Liver (tissue), 9 donors: ENCODE data around the gene LHFPL6. TPM values are rescaled to one million over a fixed set of nuclear protein-coding genes. Genes with fewer than 3 reads are reported as not detected.

Experiments used
- DNase-seq: peaks from one replicate; pipeline ENCODE4 v3.0.0-alpha.2; 2017; ENCODE audit warnings: low spot score
- H3K27ac ChIP-seq, 2 donors: one replicate each; pipeline ENCODE4 v1.7.0; 2013; ENCODE audit warnings: inconsistent platforms in 2 of 2, low read length in 2 of 2, control low read depth in 1 of 2, low read depth in 1 of 2, mild to moderate bottlenecking in 1 of 2
- H3K27me3 ChIP-seq, 4 donors: one replicate each; pipeline versions ENCODE4 v1.6.1 to v1.7.0; 2013; ENCODE audit warnings: low read length in 3 of 4, inconsistent platforms in 1 of 4, mild to moderate bottlenecking in 1 of 4, moderate library complexity in 1 of 4; ENCODE audit not compliant: control insufficient read depth in 4 of 4, insufficient read depth in 4 of 4
- H3K36me3 ChIP-seq, 4 donors: one replicate each; pipeline versions ENCODE4 v1.6.1 to v1.7.0; 2013; ENCODE audit warnings: low read length in 3 of 4, mild to moderate bottlenecking in 3 of 4, low read depth in 1 of 4, moderate library complexity in 1 of 4; ENCODE audit not compliant: control insufficient read depth in 4 of 4, insufficient read depth in 3 of 4
- H3K4me1 ChIP-seq, 4 donors: one replicate each; pipeline versions ENCODE4 v1.6.1 to v1.7.0; 2013; ENCODE audit warnings: low read length in 3 of 4, mild to moderate bottlenecking in 3 of 4, moderate library complexity in 1 of 4; ENCODE audit not compliant: control insufficient read depth in 4 of 4, insufficient read depth in 4 of 4
- H3K4me3 ChIP-seq, 3 donors: one replicate each; pipeline versions ENCODE4 v1.6.1 to v1.7.0; 2013; ENCODE audit warnings: low read length in 3 of 3, control low read depth in 1 of 3, low read depth in 1 of 3, mild to moderate bottlenecking in 1 of 3
- H3K9ac ChIP-seq, 2 donors: one replicate each; pipeline ENCODE4 v1.7.0; 2013; ENCODE audit warnings: low read length in 2 of 2, mild to moderate bottlenecking in 2 of 2, moderate library complexity in 2 of 2, control low read depth in 1 of 2, low read depth in 1 of 2
- H3K9me3 ChIP-seq, 4 donors: one replicate each; pipeline versions ENCODE4 v1.6.1 to v1.7.0; 2013; ENCODE audit warnings: low read length in 3 of 4; ENCODE audit not compliant: control insufficient read depth in 4 of 4
- ATF3 ChIP-seq: IDR thresholded peaks from 2 replicates; pipeline ENCODE4 v1.6.1; 2016; ENCODE audit warnings: antibody characterized with exemption
- EGR1 ChIP-seq, 2 donors: IDR thresholded peaks; 2 replicates each; pipeline ENCODE4 v1.6.1; 2016 to 2018; ENCODE audit warnings: antibody characterized with exemption in 2 of 2, low read depth in 2 of 2
- FOXA1 ChIP-seq: IDR thresholded peaks from 2 replicates; pipeline ENCODE4 v1.6.1; 2016; ENCODE audit warnings: antibody characterized with exemption
- FOXA2 ChIP-seq: IDR thresholded peaks from 2 replicates; pipeline ENCODE4 v1.6.1; 2016; ENCODE audit warnings: antibody characterized with exemption
- GABPA ChIP-seq, 2 donors: IDR thresholded peaks in 1 of 2; conservative IDR thresholded peaks in 1 of 2; 2 replicates each; pipeline ENCODE4 v1.6.1; 2016; ENCODE audit warnings: antibody characterized with exemption in 2 of 2, mild to moderate bottlenecking in 1 of 2, moderate library complexity in 1 of 2
- HNF4A ChIP-seq, 2 donors: conservative IDR thresholded peaks; 2 replicates each; pipeline ENCODE4 v1.6.1; 2016; ENCODE audit warnings: antibody characterized with exemption in 2 of 2, mild to moderate bottlenecking in 2 of 2
- HNF4G ChIP-seq: IDR thresholded peaks from 2 replicates; pipeline ENCODE4 v1.6.1; 2016; ENCODE audit warnings: antibody characterized with exemption
- MAX ChIP-seq: IDR thresholded peaks from 2 replicates; pipeline ENCODE4 v1.6.1; 2016; ENCODE audit warnings: antibody characterized with exemption
- NR2F2 ChIP-seq: IDR thresholded peaks from 2 replicates; pipeline ENCODE4 v1.6.1; 2016; ENCODE audit warnings: antibody characterized with exemption
- RAD21 ChIP-seq, 2 donors: IDR thresholded peaks; 2 replicates each; pipeline ENCODE4 v1.6.1; 2016; ENCODE audit warnings: antibody characterized with exemption in 2 of 2, mild to moderate bottlenecking in 2 of 2
- RXRA ChIP-seq, 2 donors: IDR thresholded peaks; 2 replicates each; pipeline ENCODE4 v1.6.1; 2017 to 2018; ENCODE audit warnings: antibody characterized with exemption in 2 of 2, mild to moderate bottlenecking in 1 of 2
- SP1 ChIP-seq: IDR thresholded peaks from 2 replicates; pipeline ENCODE4 v1.6.1; 2018; ENCODE audit warnings: antibody characterized with exemption, mild to moderate bottlenecking
- TAF1 ChIP-seq: conservative IDR thresholded peaks from 2 replicates; pipeline ENCODE4 v1.6.1; 2016; ENCODE audit warnings: antibody characterized with exemption, mild to moderate bottlenecking
- YY1 ChIP-seq: IDR thresholded peaks from 2 replicates; pipeline ENCODE4 v1.6.1; 2016; ENCODE audit warnings: antibody characterized with exemption, mild to moderate bottlenecking
- WGBS: extraction: QIAGEN DNeasy Blood & Tissue Kit; methylation state at CpG from one replicate; pipeline ENCODE4 v1.1.7; 2013; 5-methylcytosine and 5-hydroxymethylcytosine counted together
- polyA plus RNA-seq, 2 donors: library from polyadenylated mRNA; stranded (reverse) in 1 of 2; unstranded in 1 of 2; fragments of 200-250 nt in 1 of 2; fragments of >200 nt in 1 of 2; fragmentation: Nextera tagmentation in 1 of 2; extraction: Ambion mirVana in 1 of 2; gene quantifications; one replicate each; pipeline versions ENCODE4 v1.2.1 to v1.2.3, GENCODE V29; 2013 to 2015
- total RNA-seq, 2 donors: library from RNA; depleted of rRNA; stranded (reverse); fragments of >200 nt; gene quantifications; one replicate each; pipeline ENCODE4 v1.2.3, GENCODE V29; 2014
- TF ChIP-seq, protein P1 (sequence below): IDR thresholded peaks from 2 replicates; pipeline ENCODE4 v1.6.1; 2016; ENCODE audit warnings: antibody characterized with exemption, mild to moderate bottlenecking
- TF ChIP-seq, protein P2 (sequence below): IDR thresholded peaks from 2 replicates; pipeline ENCODE4 v1.6.1; 2016; ENCODE audit warnings: antibody characterized with exemption
- TF ChIP-seq, protein P3 (sequence below): fragments of 150-350 bp; IDR thresholded peaks from 2 replicates; pipeline ENCODE4 v1.5.1; 2017; ENCODE audit warnings: improper control_type of control experiment, low read depth, low read length; ENCODE audit not compliant: missing input control
- donor health status: healthy.
- donor health status: healthy.
- donor health status: healthy.
- donor health status: healthy.
- donor health status: healthy.

LHFPL6 gene
- total and polyA plus RNA-seq, 4 donors, result 2.6 to 8.3 (median 5.5) TPM

DNA sequence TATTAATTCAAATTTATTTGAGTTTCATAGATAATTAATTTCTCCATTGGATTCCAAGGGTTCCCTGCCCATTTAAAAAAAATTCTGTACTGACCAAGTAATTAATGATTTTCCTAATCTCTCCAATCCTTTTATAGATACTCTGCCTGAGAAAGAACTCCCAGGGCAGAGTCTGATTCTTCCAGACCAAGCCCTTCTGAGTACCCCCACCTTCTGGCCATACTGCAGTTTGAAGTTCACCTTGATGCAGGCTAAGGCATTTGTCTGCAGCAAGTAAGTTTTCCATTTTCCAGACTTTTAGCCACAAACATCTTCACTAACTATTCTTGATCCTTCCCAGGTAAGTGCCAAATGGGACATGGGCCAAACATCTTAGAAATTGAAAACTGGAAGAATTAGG is 195.9 kb downstream of the LHFPL6 start:
- DNase-seq, result no peak
- Histone ChIP-seq H3K27ac (no peak overlapping the region), H3K4me3 (no peak overlapping the region), H3K4me1 (no peaks in the 10 kb centered on the region), H3K9ac (no peak overlapping the region), H3K9me3 (no peaks in the 10 kb centered on the region), H3K27me3 (no peaks in the 10 kb centered on the region), H3K36me3 (no peaks in the 10 kb centered on the region)
- TF ChIP-seq FOXA1 (no peak), GABPA (IDR thresholded peaks at IDR 0.05 in 1 of 2, conservative IDR thresholded peaks at IDR 0.05 in 1 of 2) (no peak), YY1 (no peak), EGR1 (IDR thresholded peaks at IDR 0.05; ENCODE audit: low read depth in 2 of 2) (no peak), RXRA (IDR thresholded peaks at IDR 0.05) (no peak)

GRCh38 chr13:39406688-39407087 is 196.3 kb downstream of the LHFPL6 start:
- 67% methylated on average over 1 of the region's 1 CpG for WGBS
- no peak overlapping the region for H3K27ac ChIP-seq
- no peak for DNase-seq
- TF ChIP-seq FOXA1 (no peak), EGR1 (IDR thresholded peaks at IDR 0.05; ENCODE audit: low read depth in 2 of 2) (no peak), GABPA (IDR thresholded peaks at IDR 0.05 in 1 of 2, conservative IDR thresholded peaks at IDR 0.05 in 1 of 2) (no peak), TAF1 (no peak), FOXA2 (no peak), MAX (no peak), NR2F2 (no peak), HNF4G (no peak), HNF4A (conservative IDR thresholded peaks at IDR 0.05) (no peak), SP1 (no peak), ATF3 (no peak), RAD21 (IDR thresholded peaks at IDR 0.05) (no peak)
- TF ChIP-seq, protein P1, sequence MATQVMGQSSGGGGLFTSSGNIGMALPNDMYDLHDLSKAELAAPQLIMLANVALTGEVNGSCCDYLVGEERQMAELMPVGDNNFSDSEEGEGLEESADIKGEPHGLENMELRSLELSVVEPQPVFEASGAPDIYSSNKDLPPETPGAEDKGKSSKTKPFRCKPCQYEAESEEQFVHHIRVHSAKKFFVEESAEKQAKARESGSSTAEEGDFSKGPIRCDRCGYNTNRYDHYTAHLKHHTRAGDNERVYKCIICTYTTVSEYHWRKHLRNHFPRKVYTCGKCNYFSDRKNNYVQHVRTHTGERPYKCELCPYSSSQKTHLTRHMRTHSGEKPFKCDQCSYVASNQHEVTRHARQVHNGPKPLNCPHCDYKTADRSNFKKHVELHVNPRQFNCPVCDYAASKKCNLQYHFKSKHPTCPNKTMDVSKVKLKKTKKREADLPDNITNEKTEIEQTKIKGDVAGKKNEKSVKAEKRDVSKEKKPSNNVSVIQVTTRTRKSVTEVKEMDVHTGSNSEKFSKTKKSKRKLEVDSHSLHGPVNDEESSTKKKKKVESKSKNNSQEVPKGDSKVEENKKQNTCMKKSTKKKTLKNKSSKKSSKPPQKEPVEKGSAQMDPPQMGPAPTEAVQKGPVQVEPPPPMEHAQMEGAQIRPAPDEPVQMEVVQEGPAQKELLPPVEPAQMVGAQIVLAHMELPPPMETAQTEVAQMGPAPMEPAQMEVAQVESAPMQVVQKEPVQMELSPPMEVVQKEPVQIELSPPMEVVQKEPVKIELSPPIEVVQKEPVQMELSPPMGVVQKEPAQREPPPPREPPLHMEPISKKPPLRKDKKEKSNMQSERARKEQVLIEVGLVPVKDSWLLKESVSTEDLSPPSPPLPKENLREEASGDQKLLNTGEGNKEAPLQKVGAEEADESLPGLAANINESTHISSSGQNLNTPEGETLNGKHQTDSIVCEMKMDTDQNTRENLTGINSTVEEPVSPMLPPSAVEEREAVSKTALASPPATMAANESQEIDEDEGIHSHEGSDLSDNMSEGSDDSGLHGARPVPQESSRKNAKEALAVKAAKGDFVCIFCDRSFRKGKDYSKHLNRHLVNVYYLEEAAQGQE, result no peak
- TF ChIP-seq, protein P2, sequence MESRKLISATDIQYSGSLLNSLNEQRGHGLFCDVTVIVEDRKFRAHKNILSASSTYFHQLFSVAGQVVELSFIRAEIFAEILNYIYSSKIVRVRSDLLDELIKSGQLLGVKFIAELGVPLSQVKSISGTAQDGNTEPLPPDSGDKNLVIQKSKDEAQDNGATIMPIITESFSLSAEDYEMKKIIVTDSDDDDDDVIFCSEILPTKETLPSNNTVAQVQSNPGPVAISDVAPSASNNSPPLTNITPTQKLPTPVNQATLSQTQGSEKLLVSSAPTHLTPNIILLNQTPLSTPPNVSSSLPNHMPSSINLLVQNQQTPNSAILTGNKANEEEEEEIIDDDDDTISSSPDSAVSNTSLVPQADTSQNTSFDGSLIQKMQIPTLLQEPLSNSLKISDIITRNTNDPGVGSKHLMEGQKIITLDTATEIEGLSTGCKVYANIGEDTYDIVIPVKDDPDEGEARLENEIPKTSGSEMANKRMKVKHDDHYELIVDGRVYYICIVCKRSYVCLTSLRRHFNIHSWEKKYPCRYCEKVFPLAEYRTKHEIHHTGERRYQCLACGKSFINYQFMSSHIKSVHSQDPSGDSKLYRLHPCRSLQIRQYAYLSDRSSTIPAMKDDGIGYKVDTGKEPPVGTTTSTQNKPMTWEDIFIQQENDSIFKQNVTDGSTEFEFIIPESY, result no peak
- TF ChIP-seq, protein P3, sequence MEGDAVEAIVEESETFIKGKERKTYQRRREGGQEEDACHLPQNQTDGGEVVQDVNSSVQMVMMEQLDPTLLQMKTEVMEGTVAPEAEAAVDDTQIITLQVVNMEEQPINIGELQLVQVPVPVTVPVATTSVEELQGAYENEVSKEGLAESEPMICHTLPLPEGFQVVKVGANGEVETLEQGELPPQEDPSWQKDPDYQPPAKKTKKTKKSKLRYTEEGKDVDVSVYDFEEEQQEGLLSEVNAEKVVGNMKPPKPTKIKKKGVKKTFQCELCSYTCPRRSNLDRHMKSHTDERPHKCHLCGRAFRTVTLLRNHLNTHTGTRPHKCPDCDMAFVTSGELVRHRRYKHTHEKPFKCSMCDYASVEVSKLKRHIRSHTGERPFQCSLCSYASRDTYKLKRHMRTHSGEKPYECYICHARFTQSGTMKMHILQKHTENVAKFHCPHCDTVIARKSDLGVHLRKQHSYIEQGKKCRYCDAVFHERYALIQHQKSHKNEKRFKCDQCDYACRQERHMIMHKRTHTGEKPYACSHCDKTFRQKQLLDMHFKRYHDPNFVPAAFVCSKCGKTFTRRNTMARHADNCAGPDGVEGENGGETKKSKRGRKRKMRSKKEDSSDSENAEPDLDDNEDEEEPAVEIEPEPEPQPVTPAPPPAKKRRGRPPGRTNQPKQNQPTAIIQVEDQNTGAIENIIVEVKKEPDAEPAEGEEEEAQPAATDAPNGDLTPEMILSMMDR, result no peak
- no peaks in the 10 kb centered on the region for H3K36me3 ChIP-seq
- H3K4me1 ChIP-seq, result no peaks in the 10 kb centered on the region
- H3K9me3 ChIP-seq, result no peaks in the 10 kb centered on the region
- H3K9ac ChIP-seq, result no peak overlapping the region
- no peak overlapping the region for H3K4me3 ChIP-seq
- H3K27me3 ChIP-seq, result no peaks in the 10 kb centered on the region
